HG02763 (cell line): ENCODE data around the gene CCDC12.

ENCODE experiments used
- ATAC-seq: cut with Tn5 transposase; IDR thresholded peaks from one replicate; pipeline ENCODE4 v1.9.1; 2021; ENCODE audit warnings: mild to moderate bottlenecking, moderate library complexity; ENCODE audit not compliant: unreplicated experiment

The CCDC12 gene

DNA sequence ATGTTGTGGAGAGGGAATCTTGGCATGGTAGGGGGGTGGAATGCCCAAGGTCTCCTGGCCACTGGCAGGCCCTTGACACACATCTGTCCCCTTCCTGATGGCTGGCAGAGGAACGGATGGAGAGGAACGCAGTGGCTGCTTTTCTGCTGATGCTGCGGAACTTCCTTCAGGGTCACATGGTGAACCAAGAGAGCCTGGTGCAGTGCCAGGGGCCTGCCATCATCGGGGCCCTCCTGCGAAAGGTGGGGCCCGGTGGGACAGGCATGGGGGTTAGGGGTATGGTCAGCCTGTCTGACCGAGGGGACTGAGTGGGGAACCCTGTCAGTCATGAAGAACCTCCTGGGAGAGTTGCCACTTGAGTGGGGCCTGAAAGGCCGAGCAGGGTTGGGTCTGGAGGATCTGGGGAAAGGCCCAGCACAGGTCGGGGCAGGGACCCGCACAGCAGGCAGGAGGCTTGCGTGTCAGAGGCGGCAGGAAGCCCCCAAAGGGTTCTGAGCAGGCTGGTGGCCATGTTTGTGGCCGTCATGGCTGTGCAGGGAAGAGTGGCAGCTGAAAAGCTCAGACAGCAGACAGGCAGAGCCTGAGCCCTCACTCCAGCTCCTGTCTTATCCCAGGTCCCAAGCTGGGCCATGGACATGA lies 21.0 kb upstream of the CCDC12 start:
- ATAC-seq, result no peak

DNA sequence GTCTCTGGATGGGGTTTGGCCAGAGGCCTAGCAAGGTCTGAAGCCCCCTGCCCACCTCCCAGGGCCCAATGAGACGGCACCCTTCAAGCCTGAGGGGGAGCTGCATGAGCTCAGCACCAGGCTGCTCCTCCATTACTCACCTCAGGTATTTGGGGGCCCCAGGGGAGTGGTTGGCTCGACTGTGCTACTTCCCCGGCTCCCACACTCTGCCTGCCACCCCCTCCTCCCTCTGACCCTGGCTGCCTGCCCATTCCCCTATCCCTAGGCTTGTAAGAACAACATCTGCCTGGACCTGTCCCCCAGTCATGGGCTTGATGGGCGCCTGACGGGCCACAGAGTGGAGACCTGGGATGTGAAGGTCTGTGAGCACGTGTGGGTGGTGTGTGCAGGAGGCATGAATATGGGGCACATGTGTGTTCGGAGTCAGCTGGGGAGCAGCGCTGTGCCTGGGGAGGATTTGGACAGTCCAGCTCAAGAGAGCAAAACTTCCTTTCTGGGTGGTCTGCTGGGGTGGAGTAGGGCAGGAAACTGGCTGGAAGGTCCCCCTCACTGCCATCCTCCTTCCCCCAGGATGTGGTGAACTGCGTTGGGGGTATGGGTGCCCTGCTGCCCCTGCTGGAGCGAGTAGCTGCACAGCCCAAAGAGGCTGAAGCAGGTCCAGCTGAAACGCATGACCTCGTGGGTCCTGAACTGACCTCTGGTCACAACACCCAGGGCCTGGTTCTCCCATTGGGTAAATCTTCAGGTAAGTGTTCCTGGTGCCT lies 20.3 kb upstream of the CCDC12 start:
- no peak for ATAC-seq

DNA sequence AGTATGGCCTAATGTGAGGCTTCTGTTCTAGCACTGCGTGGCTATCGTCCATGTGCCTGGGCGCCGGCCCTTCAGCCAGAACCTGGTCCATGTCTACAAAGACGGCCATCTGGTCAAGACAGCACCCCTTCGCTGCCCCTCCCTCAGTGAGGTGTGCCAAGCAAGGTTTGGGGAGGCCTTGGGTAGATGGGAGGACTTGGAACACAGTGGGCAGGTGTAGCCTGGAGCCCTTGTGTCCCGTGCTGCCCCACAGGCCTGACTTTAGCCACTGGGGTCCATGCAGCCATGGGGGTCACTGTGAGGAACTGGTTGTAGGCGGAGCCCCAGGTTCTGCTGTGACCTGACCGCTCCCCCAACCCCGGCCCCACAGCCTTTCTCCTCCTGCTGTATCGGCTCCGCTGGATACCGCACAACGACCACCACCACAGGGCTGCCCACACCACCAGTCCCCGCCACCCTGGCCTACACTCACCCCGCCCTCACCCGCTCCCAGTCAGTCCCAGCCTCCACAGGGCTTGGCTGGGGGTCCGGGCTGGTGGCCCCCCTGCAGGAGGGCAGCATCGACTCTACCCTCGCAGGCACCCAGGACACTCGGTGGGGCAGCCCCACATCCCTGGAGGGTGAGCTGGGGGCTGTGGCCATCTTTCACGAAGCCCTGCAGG lies 19.5 kb upstream of the CCDC12 start:
- no peak for ATAC-seq

DNA sequence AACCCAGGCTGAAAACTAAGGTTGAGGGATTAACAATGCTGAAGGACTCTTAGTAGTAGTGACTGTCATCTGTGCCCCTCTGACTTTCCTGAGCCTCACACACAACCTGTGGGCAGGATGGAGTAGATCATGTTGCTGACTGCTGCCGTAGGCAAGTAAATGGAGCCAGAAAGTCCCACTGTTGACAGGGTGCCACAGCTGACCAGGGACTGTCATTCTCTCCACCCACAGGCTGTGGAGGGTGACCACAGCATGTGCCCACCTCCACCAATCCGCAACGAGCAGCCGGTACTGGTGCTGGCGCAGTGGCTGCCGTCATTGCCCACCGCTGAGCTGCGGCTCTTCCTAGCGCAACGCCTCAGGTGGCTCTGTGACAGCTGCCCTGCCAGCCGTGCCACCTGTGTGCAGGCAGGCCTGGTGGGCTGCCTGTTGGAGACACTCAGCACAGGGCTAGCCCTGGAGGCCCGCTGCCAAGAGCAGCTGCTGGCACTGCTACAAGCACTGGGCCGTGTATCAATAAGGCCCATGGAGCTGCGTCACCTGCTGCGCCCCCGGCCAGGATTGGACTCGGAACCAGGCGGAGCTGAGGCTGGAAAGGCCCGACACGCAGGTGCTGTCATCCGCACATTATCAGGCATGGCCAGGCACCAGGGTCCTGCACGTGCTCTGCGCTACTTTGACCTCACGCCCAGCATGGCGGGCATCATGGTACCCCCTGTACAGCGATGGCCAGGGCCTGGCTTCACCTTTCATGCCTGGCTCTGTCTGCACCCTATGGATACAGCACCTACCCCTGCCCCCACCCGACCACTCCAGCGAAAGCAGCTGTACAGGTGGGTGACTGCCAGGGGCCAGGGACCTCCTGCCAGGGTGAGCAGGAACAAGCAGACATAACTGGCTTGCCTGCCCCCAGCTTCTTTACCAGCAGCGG lies 18.5 kb upstream of the CCDC12 start:
- ATAC-seq, result no peak

DNA sequence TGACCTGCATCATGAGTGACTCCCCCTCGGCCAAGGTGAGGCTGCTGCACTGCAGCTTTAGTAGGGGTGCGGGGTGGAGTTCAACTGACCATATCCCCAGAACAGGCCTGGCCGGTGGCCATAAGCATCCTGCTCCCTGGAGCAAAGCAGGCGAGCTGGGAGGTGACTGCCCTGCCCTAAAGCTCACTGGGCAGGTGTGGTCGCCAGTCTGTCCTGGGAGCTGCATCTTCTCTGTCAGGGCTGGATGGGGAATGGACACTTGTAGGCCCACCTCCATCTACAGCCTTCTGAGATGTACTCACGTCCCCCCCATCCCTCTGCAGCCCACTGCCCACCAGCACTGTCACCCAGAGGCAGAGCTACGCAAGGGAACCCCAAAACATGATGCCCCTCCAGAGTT lies 17.4 kb upstream of the CCDC12 start:
- ATAC-seq, result no peak

DNA sequence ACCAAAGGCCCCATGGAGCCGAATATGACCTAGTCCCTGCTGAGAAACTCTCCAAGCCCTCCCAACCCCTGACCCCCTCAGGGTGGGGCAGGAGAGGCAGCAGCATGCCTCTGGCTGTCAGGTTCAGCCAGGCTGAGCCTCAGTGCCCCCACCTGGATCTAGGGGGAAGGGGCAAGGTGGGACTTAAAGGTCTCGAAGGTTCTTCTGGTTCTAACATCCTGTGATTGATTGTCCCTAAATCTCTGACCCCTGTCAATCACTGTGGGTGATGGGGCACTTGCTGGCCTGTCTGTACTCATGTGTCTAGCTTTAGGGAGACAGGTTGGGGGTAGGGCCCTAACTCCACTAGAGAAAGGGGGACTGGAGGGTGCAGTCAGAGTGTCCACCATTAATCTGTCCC lies 16.7 kb upstream of the CCDC12 start:
- no peak for ATAC-seq

DNA sequence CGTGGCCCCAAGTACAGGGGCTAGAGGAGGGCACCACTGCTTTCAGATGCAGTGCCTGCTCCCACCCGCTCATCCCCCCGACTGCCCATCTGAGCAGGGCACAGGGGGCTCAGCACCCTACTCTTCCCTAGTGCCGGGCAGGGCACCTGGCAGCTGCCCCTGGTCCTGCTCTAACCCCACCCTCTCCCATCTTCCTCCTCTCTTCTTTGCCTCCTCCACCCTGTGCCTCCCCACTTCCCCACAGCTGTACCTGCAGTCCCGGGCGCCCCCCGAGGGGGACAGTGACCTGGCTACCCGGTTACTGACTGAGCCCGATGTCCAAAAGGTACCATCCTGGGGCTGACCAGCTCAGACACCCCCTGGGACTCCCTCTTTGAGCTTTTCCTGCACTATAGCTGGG lies 15.7 kb upstream of the CCDC12 start:
- no peak for ATAC-seq

DNA sequence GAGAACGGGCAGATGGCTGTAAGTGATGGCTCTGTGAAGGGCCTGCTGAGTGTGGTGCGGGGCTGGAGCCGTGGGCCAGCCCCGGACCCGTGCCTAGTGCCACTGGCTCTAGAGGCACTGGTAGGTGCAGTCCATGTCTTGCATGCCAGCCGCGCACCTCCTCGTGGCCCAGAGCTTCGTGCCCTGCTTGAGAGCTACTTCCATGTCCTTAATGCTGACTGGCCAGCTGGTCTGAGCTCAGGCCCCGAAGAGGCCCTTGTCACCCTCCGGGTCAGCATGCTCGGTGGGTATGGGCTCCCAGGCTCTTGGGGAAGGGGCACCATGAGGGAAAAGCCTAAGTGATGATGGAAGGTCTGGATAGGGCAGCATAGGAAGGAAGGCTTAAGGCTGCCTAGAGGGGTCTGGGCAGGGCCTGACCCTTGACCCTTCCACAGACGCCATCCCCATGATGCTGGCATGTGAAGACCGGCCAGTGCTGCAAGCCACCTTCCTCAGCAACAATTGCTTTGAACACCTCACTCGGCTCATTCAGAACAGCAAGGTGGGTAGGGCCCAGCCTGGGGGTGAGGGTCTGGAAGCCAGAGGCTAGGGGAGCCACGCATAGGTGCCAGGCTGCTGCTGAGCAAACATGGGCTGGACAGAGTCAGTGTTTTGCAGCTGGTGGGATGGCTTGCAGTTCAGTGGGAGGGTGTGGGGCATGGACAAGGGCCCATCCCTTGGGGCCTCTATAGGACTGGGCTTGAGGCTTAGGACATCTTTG lies 15.0 kb upstream of the CCDC12 start:
- ATAC-seq, result no peak

DNA sequence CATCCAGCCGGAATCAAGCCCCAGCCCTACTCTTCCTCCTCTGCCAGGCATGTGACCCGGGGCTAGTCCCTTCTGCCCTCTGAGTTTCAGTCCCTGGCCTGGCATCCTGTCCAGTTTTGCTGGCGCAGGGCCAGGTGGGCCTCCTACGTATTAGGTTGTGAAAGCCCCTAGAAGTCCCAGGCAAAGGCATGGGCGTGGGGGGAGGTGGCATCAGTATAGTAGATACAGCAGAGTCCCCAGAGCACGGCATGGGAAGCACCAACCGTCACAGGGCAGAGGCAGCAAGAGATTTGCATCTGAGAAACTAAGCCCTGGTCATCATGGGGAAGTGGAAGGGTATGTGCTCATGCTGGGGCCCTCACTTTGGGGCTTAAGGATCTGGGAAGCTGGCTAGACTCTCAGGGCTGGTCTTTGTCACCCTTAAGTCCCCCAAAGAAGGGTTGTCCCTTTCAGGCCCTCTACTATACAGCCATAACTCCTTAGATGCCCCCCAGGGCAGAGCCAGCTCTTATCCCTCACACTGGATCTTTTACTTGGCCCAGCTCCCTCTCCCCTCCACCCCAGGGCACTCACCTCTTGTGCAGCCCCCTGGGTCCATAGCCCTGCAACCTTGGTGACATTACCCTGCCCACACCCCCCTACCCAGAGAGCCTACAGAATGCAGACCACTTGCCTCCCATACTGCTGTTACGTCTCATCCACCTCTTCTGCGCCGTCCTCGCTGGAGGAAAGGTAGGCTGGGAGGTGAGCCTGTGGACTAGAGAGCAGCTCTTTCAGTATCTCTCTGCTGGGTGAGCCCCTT lies 14.2 kb upstream of the CCDC12 start:
- no peak for ATAC-seq

DNA sequence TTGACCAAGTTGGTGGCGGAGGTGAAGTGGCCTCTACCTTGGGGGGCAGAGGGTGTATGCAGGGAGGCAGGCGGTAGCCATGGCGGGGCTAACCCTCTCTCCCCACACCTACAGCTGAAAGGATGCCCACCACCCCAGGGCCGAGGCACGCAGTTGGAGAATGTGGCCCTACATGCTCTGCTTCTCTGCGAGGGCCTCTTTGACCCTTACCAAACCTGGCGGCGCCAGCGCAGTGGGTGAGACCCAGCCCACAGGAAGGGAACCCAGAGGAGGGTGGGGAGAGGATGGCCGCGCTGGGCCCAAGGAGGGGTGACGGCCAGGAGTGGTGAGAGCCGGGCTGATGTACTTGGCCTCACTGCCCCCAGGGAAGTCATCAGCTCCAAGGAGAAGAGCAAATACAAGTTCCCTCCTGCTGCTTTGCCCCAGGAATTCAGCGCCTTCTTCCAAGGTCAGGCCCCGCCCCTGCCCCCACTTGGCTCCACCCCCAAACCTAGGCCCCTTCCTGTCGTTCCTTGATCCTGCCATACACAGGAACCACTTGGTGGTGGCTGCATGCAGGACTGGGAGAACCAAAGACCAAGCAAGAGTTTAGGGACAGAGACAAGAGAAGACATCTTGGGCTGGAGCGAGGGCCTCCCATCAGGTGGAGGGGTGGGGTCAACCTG lies 12.7 kb upstream of the CCDC12 start:
- ATAC-seq, result no peak

DNA sequence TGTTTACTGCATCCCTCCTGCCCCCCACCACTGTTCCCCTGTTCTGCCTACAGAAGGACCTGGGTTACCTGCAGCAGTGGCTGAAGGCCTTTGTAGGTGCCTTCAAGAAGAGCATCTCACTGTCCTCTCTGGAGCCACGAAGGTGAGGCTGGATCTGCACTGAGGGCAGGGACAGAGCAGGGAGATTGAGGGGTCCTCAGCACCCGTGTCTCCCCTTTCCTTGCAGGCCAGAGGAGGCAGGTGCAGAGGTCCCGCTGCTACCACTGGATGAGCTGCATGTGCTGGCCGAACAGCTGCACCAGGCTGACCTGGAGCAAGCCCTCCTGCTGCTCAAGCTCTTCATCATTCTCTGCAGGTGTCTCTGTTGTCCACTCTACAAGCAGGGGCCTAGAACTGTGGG lies 12.1 kb upstream of the CCDC12 start:
- ATAC-seq, result no peak

DNA sequence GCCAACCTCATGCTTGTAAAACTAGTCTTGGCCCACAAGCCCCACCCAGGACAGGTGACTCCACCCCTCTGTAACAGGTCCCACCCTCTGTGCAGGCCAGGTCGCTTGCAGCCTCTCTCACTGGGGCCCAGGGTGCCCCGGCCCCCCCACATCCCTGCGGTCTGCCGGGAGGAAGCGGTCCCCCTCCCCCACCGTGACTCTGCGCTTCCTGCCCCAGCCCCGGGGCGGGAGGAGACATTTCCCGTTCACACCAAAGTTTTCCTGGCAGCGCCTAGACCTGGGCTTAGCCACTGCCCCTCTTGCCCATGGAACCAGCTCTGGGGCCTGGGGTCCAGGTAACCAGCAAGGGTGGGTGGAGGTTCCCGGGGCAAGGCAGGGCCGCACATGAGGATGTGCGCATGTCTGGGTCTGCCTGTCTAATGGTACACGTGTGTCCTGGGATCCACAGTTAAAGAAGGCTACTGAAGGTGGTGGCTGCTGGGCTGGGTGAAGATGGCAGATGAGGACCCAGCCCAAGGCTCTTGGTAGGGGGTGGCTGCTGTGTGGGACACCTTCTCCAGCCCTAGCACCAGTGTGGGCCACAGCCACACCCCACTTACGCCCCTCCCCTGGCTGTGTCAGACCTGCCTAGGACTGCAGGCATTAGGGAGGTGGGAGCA lies 11.3 kb upstream of the CCDC12 start:
- peak; percentile 62 for ATAC-seq

DNA sequence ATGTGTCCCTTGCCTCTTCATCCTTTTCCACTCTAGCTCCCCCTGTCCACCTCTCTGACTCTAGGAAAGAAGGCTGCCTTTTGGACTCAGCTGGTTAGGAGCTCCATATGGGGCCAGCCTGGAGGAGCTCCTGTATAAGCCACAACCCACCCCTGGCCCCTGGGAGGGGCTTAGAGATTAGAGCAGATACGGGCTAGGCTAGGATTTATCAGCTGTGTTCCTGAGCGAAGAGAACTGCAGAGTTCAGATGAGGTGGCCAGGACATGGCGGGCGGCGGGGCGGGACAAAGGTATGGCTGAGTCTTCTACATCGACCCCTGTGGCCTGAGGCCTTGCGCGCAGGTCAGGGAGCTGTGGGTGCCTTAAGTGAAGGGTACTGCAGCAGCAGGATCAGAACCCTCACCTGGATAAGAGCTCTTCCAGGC lies 10.8 kb upstream of the CCDC12 start:
- ATAC-seq, result no peak

DNA sequence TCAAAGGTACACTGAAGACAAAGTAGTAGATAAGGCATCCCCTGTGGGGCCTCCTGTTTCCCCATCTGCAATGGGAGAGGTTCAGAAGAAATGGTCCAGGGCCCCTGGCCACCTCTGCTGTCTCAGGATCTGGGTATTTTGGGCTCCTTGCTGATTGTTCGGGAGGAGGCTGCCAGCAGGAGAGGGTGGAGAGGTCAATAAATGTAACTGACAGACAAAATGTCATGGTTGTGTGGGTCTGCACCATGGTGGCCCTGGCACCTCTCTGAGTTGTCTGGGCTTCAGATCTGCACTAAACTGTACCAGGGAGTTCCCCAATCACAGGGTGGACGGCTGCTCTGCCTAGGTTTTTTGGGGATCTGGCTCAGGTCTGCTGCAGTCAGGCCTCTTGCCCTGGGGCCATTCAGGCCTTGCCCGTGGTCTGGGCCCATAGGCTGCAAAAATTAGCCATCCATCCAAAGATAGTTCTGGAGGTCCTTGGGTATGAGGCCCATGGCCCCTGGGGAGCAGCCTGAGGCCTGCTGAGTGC lies 10.3 kb upstream of the CCDC12 start:
- ATAC-seq, result no peak

DNA sequence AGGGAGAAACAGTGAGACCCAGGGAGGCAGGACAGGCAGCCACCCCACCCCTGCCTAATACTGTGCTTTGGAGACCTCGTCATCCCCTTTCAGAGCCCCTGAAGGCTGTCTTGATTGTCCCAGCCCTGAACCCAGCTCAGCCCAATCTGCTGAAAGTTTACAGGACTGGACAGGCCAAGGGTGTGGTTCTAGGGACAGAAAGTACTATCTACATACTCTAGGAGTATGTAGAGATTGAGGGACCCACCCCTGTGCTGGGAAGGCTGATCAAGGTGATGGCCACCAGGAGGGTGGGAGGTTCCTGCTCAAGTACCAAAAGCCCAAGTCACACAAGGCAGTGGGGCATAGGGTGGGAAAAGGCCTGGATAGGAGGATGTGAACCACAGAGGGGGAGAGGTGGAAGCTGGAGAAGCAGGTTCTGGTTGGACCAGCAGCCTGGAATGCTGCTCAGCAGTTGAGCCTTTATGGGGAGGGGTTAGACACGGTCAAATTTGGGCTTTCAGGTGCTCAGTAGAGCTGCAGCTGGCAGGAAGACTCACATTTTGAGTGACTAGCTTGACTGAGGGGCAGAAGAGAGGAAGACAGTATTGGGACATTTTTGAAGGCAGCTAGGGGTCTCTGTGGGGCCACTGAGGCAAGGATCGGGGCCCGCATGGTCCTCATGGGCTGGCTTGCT lies 9.6 kb upstream of the CCDC12 start:
- ATAC-seq, result no peak

DNA sequence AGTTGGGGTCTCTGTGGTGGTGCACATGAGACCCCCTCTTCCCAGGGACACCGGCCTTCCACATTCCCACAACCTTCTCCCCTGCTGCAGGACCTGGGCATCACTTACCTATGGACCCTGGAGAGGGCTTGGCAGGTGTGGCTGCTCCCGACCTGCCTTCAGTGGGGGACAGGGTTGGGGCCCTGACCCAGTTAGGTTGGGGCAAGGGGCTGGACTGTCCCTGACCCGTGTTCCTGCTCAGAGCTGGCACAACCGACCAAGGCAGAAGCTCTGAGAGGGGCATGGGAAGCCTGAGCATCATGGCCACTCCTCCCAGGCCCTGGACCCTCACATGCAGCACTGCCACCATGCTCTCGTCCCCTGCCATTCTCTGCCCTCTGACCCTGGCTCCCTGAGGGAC lies 9.0 kb upstream of the CCDC12 start:
- ATAC-seq, result no peak

DNA sequence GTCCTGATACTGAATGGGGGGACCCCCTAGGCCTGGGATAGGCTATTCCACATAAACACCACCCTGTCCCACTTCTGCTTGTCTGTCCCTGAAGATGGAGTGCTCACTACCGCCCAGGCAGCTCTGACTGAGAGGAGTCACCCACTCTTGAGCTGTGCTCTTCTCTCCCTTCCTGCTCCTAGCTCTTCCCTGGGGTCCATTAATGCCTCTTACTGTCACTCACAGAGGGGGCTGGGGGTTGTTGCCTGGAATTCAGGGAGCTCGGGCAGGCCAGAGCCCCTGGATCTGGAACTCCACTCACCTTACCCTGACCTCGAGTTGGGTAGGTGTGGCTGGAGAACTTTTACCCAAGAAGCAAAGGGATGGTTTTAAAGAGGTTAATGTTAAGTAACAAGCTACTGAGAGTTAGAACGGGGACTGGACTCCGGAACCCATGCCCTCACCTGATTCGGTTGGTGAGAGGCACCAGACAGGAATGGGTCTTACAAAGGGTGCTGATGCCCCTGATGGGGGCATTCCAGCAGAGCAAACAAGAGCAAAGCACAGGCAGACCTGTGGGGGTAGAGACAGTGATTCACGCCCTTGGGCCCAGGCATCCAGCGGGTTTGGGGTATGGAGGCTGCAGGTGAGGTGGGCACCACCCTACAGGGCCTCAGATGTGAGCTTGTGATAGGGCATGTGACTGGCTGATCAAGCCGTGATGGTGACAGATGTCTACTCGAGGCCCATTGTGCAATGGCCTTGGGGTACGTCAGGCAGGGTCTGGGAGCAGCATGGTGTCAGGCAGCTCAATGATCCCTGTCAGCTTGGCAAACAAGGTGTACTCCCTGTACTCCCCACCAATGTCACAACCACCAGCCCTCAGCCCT lies 8.3 kb upstream of the CCDC12 start:
- no peak for ATAC-seq
